Naive B cell (primary cell): ENCODE measurements around the gene MYBPHL. TPM values are rescaled to one million over a fixed set of nuclear protein-coding genes. Genes with fewer than 3 reads are reported as not detected.
A peak's percentile ranks its signal among the peaks of the same experiment; 100 is the strongest.

ENCODE experiments used
- ATAC-seq, 2 donors: fragments of 150-1000 bp; cut with Tn5 transposase; 2 replicates each; pipeline ENCODE4 v1.10.0; 2021; ENCODE audit warnings: low read depth in 2 of 2, mild to moderate bottlenecking in 2 of 2, moderate library complexity in 2 of 2
- DNase-seq: peaks from one replicate; pipeline ENCODE4 v3.0.0; 2022
- H3K27ac Mint-ChIP-seq, 6 donors: one replicate each; pipeline ENCODE4 v1.8.0; 2020 to 2022; ENCODE audit warnings: mild to moderate bottlenecking in 6 of 6, mixed read lengths in 6 of 6, moderate library complexity in 5 of 6, inconsistent platforms in 2 of 6
- H3K27me3 Mint-ChIP-seq, 3 donors: one replicate each; pipeline ENCODE4 v1.8.0; 2021 to 2022; ENCODE audit warnings: mixed read lengths in 3 of 3, mild to moderate bottlenecking in 1 of 3
- H3K36me3 Mint-ChIP-seq, 2 donors: one replicate each; pipeline ENCODE4 v1.8.0; 2020 to 2022; ENCODE audit warnings: mixed read lengths in 2 of 2, inconsistent platforms in 1 of 2, mild to moderate bottlenecking in 1 of 2
- H3K4me1 Mint-ChIP-seq, 3 donors: one replicate each; pipeline ENCODE4 v1.8.0; 2020 to 2022; ENCODE audit warnings: mixed read lengths in 3 of 3, inconsistent platforms in 1 of 3, mild to moderate bottlenecking in 1 of 3, moderate library complexity in 1 of 3
- H3K4me3 Mint-ChIP-seq, 8 donors: one replicate each; pipeline ENCODE4 v1.8.0; 2020 to 2022; ENCODE audit warnings: mild to moderate bottlenecking in 8 of 8, mixed read lengths in 8 of 8, moderate library complexity in 8 of 8, inconsistent platforms in 2 of 8
- H3K9me3 Mint-ChIP-seq, 7 donors: one replicate each; pipeline ENCODE4 v1.8.0; 2020 to 2022; ENCODE audit warnings: mixed read lengths in 7 of 7, mild to moderate bottlenecking in 5 of 7, inconsistent platforms in 2 of 7, moderate library complexity in 1 of 7
- polyA plus RNA-seq, 6 donors: library from polyadenylated mRNA; unstranded; fragments of 300-500 nt; fragmentation: Illumina TruSeq; gene quantifications; one replicate each; pipeline ENCODE4 v1.2.3, GENCODE V29; 2021; ENCODE audit warnings: low read depth in 6 of 6

Gene MYBPHL, protein sequence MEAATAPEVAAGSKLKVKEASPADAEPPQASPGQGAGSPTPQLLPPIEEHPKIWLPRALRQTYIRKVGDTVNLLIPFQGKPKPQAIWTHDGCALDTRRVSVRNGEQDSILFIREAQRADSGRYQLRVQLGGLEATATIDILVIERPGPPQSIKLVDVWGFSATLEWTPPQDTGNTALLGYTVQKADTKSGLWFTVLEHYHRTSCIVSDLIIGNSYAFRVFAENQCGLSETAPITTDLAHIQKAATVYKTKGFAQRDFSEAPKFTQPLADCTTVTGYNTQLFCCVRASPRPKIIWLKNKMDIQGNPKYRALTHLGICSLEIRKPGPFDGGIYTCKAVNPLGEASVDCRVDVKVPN
- polyA plus RNA-seq = not detected

DNA sequence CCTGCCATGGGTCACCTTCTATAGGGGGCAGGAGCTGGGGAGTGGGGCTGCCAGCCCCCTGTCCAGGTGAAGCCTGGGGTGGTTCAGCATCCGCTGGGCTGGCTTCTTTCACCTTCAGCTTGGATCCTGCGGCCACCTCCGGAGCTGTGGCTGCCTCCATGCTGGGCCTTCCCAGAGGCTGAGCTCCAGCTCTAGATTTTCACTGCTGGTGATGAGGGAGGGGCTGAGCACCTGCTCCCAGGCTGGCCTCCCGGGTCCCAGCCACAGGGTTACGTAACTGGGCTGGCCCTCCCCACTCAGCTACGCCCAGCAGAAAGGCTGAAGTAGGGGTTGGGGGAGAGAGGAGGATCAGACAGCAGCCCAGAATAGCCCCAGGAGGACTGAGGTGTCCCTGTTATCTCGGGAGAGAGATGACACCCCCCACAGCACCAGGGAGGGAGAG is at the start of gene MYBPHL:
Gene MYBPHL (minus strand): TSS at position 180 of the 442 bp plus-strand sequence. CDS start 20 bp downstream, at position 160.
- ATAC-seq (no peak), DNase-seq (no peak)
- Mint-ChIP-seq H3K4me3 (peak within 1 kb of the TSS in 7 of 8 donors; percentile 60 to 90 (median 85)), H3K36me3 (no peaks in the 10 kb centered on the region), H3K9me3 (no peaks in the 10 kb centered on the region), H3K27me3 (peaks cover 0 to 15% (median 4%) of the 10 kb centered on the region in 3 donors), H3K27ac (peak within 1 kb of the TSS in 4 of 6 donors; percentile 73 to 98 (median 84)), H3K4me1 (peaks cover 15 to 29% (median 18%) of the 10 kb centered on the region in 3 donors)

DNA sequence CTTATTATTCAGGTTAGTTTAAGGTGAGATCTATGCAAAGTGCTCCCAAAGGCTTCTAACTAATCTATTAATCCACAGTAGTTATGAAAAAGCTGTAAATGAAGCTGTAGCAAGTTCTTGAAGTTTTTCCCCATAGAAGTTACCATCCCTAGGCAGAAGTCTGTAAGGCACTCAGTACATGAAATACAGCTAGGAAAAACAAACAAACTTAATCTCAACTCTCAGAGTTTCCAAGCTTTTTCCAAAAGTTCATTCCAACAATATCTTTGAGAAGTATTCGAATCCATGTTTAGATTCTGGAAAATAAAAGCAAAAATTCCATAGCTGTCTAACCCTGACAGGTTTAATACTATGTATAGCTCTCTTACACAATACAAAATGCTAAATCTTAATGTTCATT is 49.7 kb upstream of the MYBPHL start:
- peaks cover 5 to 13% (median 7%) of the 10 kb centered on the region in 3 donors for H3K27me3 Mint-ChIP-seq
- DNase-seq (no peak), ATAC-seq (no peak)
- no peaks in the 10 kb centered on the region for H3K36me3 Mint-ChIP-seq
- H3K4me3 Mint-ChIP-seq = no peak overlapping the region
- no peak overlapping the region for H3K27ac Mint-ChIP-seq
- no peaks in the 10 kb centered on the region for H3K4me1 Mint-ChIP-seq
- no peaks in the 10 kb centered on the region for H3K9me3 Mint-ChIP-seq

DNA sequence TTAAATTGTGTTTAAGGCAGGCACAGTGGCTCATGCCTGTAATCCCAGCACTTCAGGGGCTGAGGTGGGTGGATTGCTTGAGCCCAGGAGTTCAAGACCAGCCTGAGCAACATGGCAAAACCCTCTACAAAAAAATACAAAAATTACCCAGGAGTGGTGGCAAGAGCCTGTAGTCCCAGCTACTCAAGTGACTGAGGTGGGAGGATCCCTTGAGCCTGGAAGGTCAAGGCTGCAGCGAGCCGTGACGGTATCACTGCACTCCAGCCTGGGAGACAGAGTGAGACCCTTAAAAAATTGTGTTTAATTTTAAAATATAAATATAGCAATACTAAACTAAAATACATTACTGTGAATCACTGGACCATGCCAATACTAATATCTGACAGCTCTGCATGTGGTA is 48.1 kb upstream of the MYBPHL start:
- Mint-ChIP-seq H3K4me3 (no peak overlapping the region), H3K27ac (peak overlapping the region in 1 of 6 donors; percentile 42), H3K36me3 (no peaks in the 10 kb centered on the region), H3K4me1 (no peaks in the 10 kb centered on the region), H3K27me3 (peaks cover 7 to 14% (median 10%) of the 10 kb centered on the region in 3 donors), H3K9me3 (no peaks in the 10 kb centered on the region)
- ATAC-seq = no peak
- DNase-seq = no peak

DNA sequence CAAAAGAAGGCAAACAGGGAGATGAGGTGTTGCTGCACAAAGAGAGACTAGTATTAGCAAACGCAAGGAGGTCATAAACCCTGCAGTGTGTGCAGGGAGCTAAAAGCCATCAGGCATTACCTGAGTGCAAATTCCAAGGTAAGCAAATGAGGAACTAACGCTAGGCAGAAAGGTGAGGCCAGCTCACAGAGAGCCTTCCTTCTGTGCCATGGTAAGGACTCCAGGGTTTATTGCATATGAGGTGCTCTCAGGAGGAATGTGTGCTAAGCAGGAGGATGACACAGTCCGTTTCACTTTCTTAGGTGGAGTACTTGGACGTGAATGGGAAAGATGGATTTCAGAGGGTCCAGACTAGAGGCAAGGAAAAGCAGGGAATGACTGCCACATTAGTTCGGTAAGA is 44.6 kb upstream of the MYBPHL start:
- H3K27me3 Mint-ChIP-seq = peaks cover 7 to 14% (median 10%) of the 10 kb centered on the region in 3 donors
- ATAC-seq (no peak), DNase-seq (no peak)
- no peak overlapping the region for H3K4me3 Mint-ChIP-seq
- H3K27ac Mint-ChIP-seq = no peak overlapping the region
- no peaks in the 10 kb centered on the region for H3K9me3 Mint-ChIP-seq
- H3K36me3 Mint-ChIP-seq = no peaks in the 10 kb centered on the region
- no peaks in the 10 kb centered on the region for H3K4me1 Mint-ChIP-seq

- Mint-ChIP-seq H3K4me3 (no peak overlapping the region), H3K4me1 (no peaks in the 10 kb centered on the region), H3K27ac (no peak overlapping the region), H3K36me3 (no peaks in the 10 kb centered on the region), H3K27me3 (peaks cover 7 to 14% (median 10%) of the 10 kb centered on the region in 3 donors), H3K9me3 (no peaks in the 10 kb centered on the region)
- DNase-seq = no peak
- no peak for ATAC-seq
Measured at GRCh38 chr1:109350655-109351054, 43.8 kb upstream of the MYBPHL start.

DNA sequence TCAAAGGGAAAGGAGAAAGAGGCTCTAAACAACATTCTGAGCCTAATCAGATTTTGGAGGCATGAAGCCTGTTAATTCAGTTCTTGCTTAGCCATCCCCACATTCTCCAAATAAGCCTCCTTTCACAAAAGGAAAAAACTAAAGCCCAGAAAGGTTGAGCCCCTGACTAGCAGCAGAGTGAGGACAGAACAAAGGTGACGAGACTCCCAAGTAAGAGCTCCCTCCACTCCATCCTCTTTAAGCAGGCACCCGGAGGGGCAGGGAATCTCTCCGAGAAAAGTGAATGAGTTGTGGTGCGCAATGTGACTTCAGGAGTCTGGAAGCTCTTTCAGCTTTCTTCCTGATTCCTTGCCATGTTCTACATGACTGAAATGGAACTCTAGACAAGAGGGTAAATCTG is 43.4 kb upstream of the MYBPHL start:
- ATAC-seq (no peak), DNase-seq (no peak)
- H3K4me3 Mint-ChIP-seq = no peak overlapping the region
- H3K27me3 Mint-ChIP-seq = peaks cover 7 to 14% (median 10%) of the 10 kb centered on the region in 3 donors
- no peaks in the 10 kb centered on the region for H3K36me3 Mint-ChIP-seq
- H3K9me3 Mint-ChIP-seq = no peaks in the 10 kb centered on the region
- H3K27ac Mint-ChIP-seq = no peak overlapping the region
- no peaks in the 10 kb centered on the region for H3K4me1 Mint-ChIP-seq

DNA sequence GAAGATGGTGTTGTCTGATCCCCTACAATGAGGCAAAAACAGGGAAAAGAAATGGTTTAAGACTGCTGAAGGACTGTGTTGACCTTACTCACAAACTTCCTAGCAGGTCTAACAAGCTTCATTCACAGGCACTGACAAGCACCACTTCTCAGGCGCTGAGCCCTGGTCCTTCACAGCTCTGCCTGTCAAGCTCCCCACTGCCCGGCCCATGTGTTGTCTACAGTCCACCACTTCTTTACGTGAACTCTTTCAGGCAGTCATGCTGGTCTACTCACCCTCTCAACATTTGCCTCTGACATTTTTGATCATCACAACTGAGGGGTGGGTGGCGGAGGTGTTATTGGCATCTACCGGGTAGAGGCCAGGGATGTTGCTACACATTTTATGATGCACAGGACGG is 40.7 kb upstream of the MYBPHL start:
- Mint-ChIP-seq H3K27me3 (peaks cover 5 to 13% (median 8%) of the 10 kb centered on the region in 3 donors), H3K36me3 (no peaks in the 10 kb centered on the region), H3K4me1 (no peaks in the 10 kb centered on the region), H3K9me3 (no peaks in the 10 kb centered on the region), H3K27ac (no peak overlapping the region), H3K4me3 (no peak overlapping the region)
- ATAC-seq (no peak), DNase-seq (no peak)

DNA sequence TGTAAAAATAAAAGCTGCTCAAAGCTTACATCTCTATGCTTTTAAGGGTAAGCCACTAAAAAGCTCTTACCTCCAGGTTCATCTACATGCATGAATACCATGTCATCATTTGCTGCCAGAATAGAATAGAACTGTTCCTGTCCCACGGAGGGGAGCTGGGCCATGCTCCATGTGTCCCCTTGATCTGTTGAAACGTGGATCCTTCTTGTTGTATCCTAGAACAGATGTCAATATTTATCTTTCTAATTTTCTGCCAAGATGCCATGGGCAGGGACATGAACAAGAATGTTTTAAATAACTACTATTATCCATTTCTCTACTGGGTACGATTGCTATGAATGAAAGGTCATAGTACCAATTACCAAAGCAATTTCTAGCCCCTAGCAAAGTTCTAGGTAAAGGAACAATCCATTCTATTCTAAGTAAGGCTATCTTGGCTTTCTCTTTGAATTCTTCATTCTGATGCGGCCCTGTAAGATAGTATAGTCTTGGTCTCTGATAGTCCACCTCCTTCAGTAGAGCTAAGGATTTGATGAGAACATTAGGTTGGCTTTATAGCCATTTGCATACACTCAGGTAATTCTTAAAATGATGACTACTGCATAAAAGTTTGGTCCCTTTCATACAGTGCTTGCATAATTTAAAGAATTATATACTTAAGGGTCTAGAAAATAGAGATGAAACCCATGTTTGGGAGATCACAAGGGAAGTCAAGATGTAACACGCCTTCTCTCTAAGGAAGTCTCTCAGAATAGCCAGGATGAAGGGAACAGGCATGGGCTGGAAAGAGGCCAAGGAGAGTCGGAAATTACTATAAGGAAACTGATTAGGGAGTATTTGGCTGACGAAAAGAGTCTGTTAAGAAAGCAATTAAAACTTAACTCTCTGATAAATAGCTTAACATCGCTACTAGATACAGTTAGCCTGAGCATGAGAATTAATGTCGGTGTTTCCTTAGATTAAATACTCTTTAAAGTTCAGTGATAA is 35.4 kb upstream of the MYBPHL start:
- DNase-seq (no peak), ATAC-seq (no peak)
- Mint-ChIP-seq H3K36me3 (no peaks in the 10 kb centered on the region), H3K27me3 (peaks cover 0 to 8% (median 4%) of the 10 kb centered on the region in 3 donors), H3K4me1 (no peaks in the 10 kb centered on the region), H3K9me3 (no peaks in the 10 kb centered on the region), H3K4me3 (no peak overlapping the region), H3K27ac (no peak overlapping the region)

- Mint-ChIP-seq H3K27ac (peak overlapping the region in 1 of 6 donors; percentile 77), H3K4me3 (no peak overlapping the region), H3K27me3 (no peaks in the 10 kb centered on the region), H3K9me3 (no peaks in the 10 kb centered on the region), H3K4me1 (no peaks in the 10 kb centered on the region), H3K36me3 (no peaks in the 10 kb centered on the region)
- DNase-seq = no peak
- no peak for ATAC-seq
Measured at GRCh38 chr1:109338608-109339007, 31.8 kb upstream of the MYBPHL start.

- Mint-ChIP-seq H3K36me3 (no peaks in the 10 kb centered on the region), H3K9me3 (peaks cover 0 to 2% (median 0%) of the 10 kb centered on the region in 7 donors), H3K4me1 (no peaks in the 10 kb centered on the region), H3K4me3 (no peak overlapping the region), H3K27me3 (no peaks in the 10 kb centered on the region), H3K27ac (no peak overlapping the region)
- no peak for DNase-seq
- ATAC-seq = no peak
Measured at GRCh38 chr1:109338091-109338490, 31.3 kb upstream of the MYBPHL start.

- no peak overlapping the region for H3K4me3 Mint-ChIP-seq
- peaks cover 0 to 21% (median 18%) of the 10 kb centered on the region in 7 donors for H3K9me3 Mint-ChIP-seq
- no peak for DNase-seq
- H3K27ac Mint-ChIP-seq = no peak overlapping the region
- H3K36me3 Mint-ChIP-seq = peaks cover 8 to 12% of the 10 kb centered on the region in 2 donors
- no peaks in the 10 kb centered on the region for H3K27me3 Mint-ChIP-seq
- H3K4me1 Mint-ChIP-seq = no peaks in the 10 kb centered on the region
- ATAC-seq = no peak
Measured at GRCh38 chr1:109335091-109335490, 28.3 kb upstream of the MYBPHL start.

DNA sequence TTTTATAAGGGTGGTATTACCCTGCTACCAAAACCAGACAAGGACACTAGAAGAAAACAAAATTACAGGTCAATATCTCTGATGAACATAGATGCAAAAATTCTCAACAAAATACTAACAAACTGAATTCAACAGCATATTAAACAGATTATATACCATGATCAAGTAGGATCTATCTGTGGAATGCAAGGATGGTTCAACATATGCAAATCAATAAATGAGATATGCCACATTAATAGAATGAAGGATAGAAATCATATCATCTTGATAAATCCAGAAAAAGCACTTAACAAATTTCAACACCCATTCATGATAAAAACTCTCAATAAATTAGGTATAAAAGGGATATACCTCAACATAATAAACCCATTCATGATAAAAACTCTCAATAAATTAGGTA is 24.3 kb upstream of the MYBPHL start:
- Mint-ChIP-seq H3K36me3 (peaks cover 8 to 13% of the 10 kb centered on the region in 2 donors), H3K9me3 (peaks cover 4 to 28% (median 21%) of the 10 kb centered on the region in 7 donors), H3K4me3 (no peak overlapping the region), H3K27ac (no peak overlapping the region), H3K4me1 (no peaks in the 10 kb centered on the region), H3K27me3 (no peaks in the 10 kb centered on the region)
- ATAC-seq (no peak), DNase-seq (no peak)

GRCh38 chr1:109327285-109327684 is 20.5 kb upstream of the MYBPHL start:
- H3K9me3 Mint-ChIP-seq = peaks cover 4 to 28% (median 17%) of the 10 kb centered on the region in 7 donors
- ATAC-seq (no peak), DNase-seq (no peak)
- peaks cover 0 to 3% (median 0%) of the 10 kb centered on the region in 3 donors for H3K27me3 Mint-ChIP-seq
- H3K27ac Mint-ChIP-seq = no peak overlapping the region
- no peak overlapping the region for H3K4me3 Mint-ChIP-seq
- peaks cover 8 to 13% of the 10 kb centered on the region in 2 donors for H3K36me3 Mint-ChIP-seq
- no peaks in the 10 kb centered on the region for H3K4me1 Mint-ChIP-seq
